PC-9 (cell line): ENCODE results near the gene GZF1. TPM values are rescaled to one million over a fixed set of nuclear protein-coding genes. Genes with fewer than 3 reads are reported as not detected.
A peak's percentile ranks its signal among the peaks of the same experiment; 100 is the strongest.
"Not testable (repeated sequence)": the region's sequence is repeated elsewhere in the genome, so short reads cannot be mapped to it uniquely, and the experiment has no call there.

Experiments used
- BruUV-seq: library from RNA; stranded (reverse); fragments of 400-500 nt; replicated peaks from 2 replicates; lab custom pipeline; 2021; lab: Mats Ljungman, UMichigan
- CTCF ChIA-PET: fragments of 300-600 bp; sonication (Branson Sonifier 250); formaldehyde crosslinking; loops from one replicate; lab custom pipeline; 2022; ENCODE audit warnings: antibody characterized with exemption; lab: Charles Lee
- POLR2A ChIA-PET: fragments of 300-600 bp; sonication (Branson Sonifier 250); formaldehyde crosslinking; loops from one replicate; lab custom pipeline; 2022; ENCODE audit warnings: antibody characterized with exemption; ENCODE audit not compliant: unreplicated experiment; lab: Charles Lee
- DNase-seq, 2 experiments: peaks; one replicate each; pipeline versions ENCODE4 v3.0.0 to v3.0.0-alpha.2; 2015 to 2022; ENCODE audit warnings: mixed read lengths in 1 of 2
- H2AFZ ChIP-seq: fragments of 200-600 bp; sonication (generic); 2 replicates; pipeline ENCODE4 v1.8.1; 2017; ENCODE audit warnings: antibody characterized with exemption
- H3F3A ChIP-seq: fragments of 200-600 bp; sonication (generic); 2 replicates; pipeline ENCODE4 v1.8.1; 2017; ENCODE audit warnings: antibody characterized with exemption, mild to moderate bottlenecking, low read depth; ENCODE audit not compliant: insufficient read depth
- H3K27ac ChIP-seq: fragments of 200-600 bp; sonication (generic); 2 replicates; pipeline ENCODE4 v1.6.1; 2016; ENCODE audit warnings: mixed run types
- H3K27me3 ChIP-seq: fragments of 200-600 bp; sonication (generic); 2 replicates; pipeline ENCODE4 v1.6.1; 2016; ENCODE audit warnings: low read depth, mixed run types; ENCODE audit not compliant: insufficient read depth
- H3K36me3 ChIP-seq: fragments of 200-600 bp; sonication (generic); 2 replicates; pipeline ENCODE4 v1.6.1; 2016; ENCODE audit warnings: low read depth, mixed run types
- H3K4me1 ChIP-seq: fragments of 200-600 bp; sonication (generic); replicated peaks from 2 replicates; pipeline ENCODE4 v1.6.1; 2016; ENCODE audit warnings: mixed run types; ENCODE audit not compliant: insufficient read depth
- H3K4me2 ChIP-seq: fragments of 200-600 bp; sonication (generic); 2 replicates; pipeline ENCODE4 v1.6.1; 2017; ENCODE audit warnings: mixed run types
- H3K4me3 ChIP-seq: fragments of 200-600 bp; sonication (generic); 2 replicates; pipeline ENCODE4 v1.6.1; 2016; ENCODE audit warnings: mixed run types
- H3K79me2 ChIP-seq: fragments of 200-600 bp; sonication (generic); 2 replicates; pipeline ENCODE4 v1.6.1; 2017; ENCODE audit warnings: low read depth, mixed run types
- H3K9me2 ChIP-seq: fragments of 200-600 bp; sonication (generic); 2 replicates; pipeline ENCODE4 v1.8.1; 2017; ENCODE audit warnings: mild to moderate bottlenecking; ENCODE audit not compliant: insufficient read depth
- H3K9me3 ChIP-seq: fragments of 200-600 bp; sonication (generic); 2 replicates; pipeline ENCODE4 v1.8.1; 2016; ENCODE audit warnings: low read depth; ENCODE audit not compliant: insufficient read depth
- H4K20me1 ChIP-seq: fragments of 200-600 bp; sonication (generic); 2 replicates; pipeline ENCODE4 v1.8.1; 2017; ENCODE audit not compliant: insufficient read depth
- CTCF ChIP-seq: fragments of 200-600 bp; sonication (generic); conservative IDR thresholded peaks from 2 replicates; pipeline ENCODE4 v1.6.1; 2017; ENCODE audit warnings: mixed run types, antibody characterized with exemption, mild to moderate bottlenecking, moderate library complexity
- EZH2 ChIP-seq: fragments of 200-600 bp; sonication (generic); IDR thresholded peaks from 2 replicates; pipeline ENCODE4 v1.8.0; 2017; ENCODE audit warnings: antibody characterized with exemption, low read depth
- intact Hi-C: fragments of 100-400 bp; cut with micrococcal nuclease; formaldehyde crosslinking; loops from one replicate; pipeline ENCODE4 v1.10.0; 2022; ENCODE audit not compliant: unreplicated experiment
- total RNA-seq: library from RNA; stranded (reverse); gene quantifications from 2 replicates; pipeline ENCODE4 v1.2.3, GENCODE V29; 2021

GZF1 gene
- total RNA-seq, 1 experiment from 2014 or later: 8.1 TPM

GRCh38 chr20:23344336-23344735, 17.6 kb upstream of the GZF1 start:
- peaks cover 16% of the 10 kb centered on the region for H3K4me1 ChIP-seq
- intact Hi-C loops: no loop called here
- no peaks in the 10 kb centered on the region for H3K79me2 ChIP-seq
- no peaks in the 10 kb centered on the region; the same call in 1 of the 2 replicates for H3K9me3 ChIP-seq
- H4K20me1 ChIP-seq: no peaks in the 10 kb centered on the region
- TF ChIP-seq EZH2 (no peak), CTCF (no peak)
- no peak overlapping the region for H3K4me2 ChIP-seq
- no peaks in the 10 kb centered on the region for H3K9me2 ChIP-seq
- POLR2A ChIA-PET: no interaction called here
- no peak overlapping the region for H3K4me3 ChIP-seq
- peaks cover 12% of the 10 kb centered on the region for H3F3A ChIP-seq
- CTCF ChIA-PET: no interaction called here
- H3K36me3 ChIP-seq: no peaks in the 10 kb centered on the region
- H2AFZ ChIP-seq: no peak overlapping the region
- no peak overlapping the region for H3K27ac ChIP-seq
- no peaks in the 10 kb centered on the region for H3K27me3 ChIP-seq
- no peak for DNase-seq
- no TSS peak for BruUV-seq

- CTCF ChIA-PET: interaction anchor here (0.6 kb wide), 1 partner anchor 9 kb away, joined by 3 read pairs; no protein-coding TSS in a partner anchor
- H3K36me3 ChIP-seq: no peaks in the 10 kb centered on the region
- TF ChIP-seq EZH2 (no peak), CTCF (no peak)
- peaks cover 22% of the 10 kb centered on the region for H3F3A ChIP-seq
- no peak overlapping the region for H3K27ac ChIP-seq
- H3K9me3 ChIP-seq: no peaks in the 10 kb centered on the region; the same call in 1 of the 2 replicates
- intact Hi-C loops: no loop called here
- H3K9me2 ChIP-seq: no peaks in the 10 kb centered on the region
- H3K27me3 ChIP-seq: no peaks in the 10 kb centered on the region
- peaks cover 4% of the 10 kb centered on the region for H3K79me2 ChIP-seq
- no peak for DNase-seq
- H3K4me1 ChIP-seq: peaks cover 18% of the 10 kb centered on the region
- POLR2A ChIA-PET: interaction anchor here (0.6 kb wide), 1 partner anchor 197 kb away, joined by 3 read pairs; no protein-coding TSS in a partner anchor
- H2AFZ ChIP-seq: no peak overlapping the region
- BruUV-seq: no TSS peak
- H4K20me1 ChIP-seq: no peaks in the 10 kb centered on the region
- no peak overlapping the region for H3K4me3 ChIP-seq
- no peak overlapping the region for H3K4me2 ChIP-seq
Measured at GRCh38 chr20:23346002-23346401, 16.0 kb upstream of the GZF1 start.

GRCh38 chr20:23347791-23348190, 14.2 kb upstream of the GZF1 start:
- Histone ChIP-seq H2AFZ (no peak overlapping the region), H4K20me1 (no peaks in the 10 kb centered on the region), H3K9me3 (no peaks in the 10 kb centered on the region; the same call in 1 of the 2 replicates), H3K9me2 (no peaks in the 10 kb centered on the region), H3K27me3 (no peaks in the 10 kb centered on the region), H3K4me3 (no peak overlapping the region), H3F3A (peaks cover 22% of the 10 kb centered on the region), H3K4me1 (peaks cover 25% of the 10 kb centered on the region), H3K79me2 (peaks cover 22% of the 10 kb centered on the region), H3K27ac (no peak overlapping the region), H3K4me2 (no peak overlapping the region), H3K36me3 (no peaks in the 10 kb centered on the region)
- intact Hi-C loops: no loop called here
- no TSS peak for BruUV-seq
- ChIA-PET POLR2A (no interaction called here), CTCF (no interaction called here)
- TF ChIP-seq EZH2 (no peak), CTCF (no peak)
- no peak for DNase-seq

- POLR2A ChIA-PET, H2AFZ ChIP-seq, H3K9me3 ChIP-seq, H4K20me1 ChIP-seq, H3K36me3 ChIP-seq, CTCF ChIA-PET, BruUV-seq, H3K9me2 ChIP-seq, intact Hi-C loops, H3K27me3 ChIP-seq: not testable (repeated sequence)
- DNase-seq: peak in 1 of 2 experiments; percentile 10
- peaks cover 29% of the 10 kb centered on the region for H3K79me2 ChIP-seq
- peaks cover 22% of the 10 kb centered on the region for H3F3A ChIP-seq
- peak overlapping the region; percentile 98 for H3K27ac ChIP-seq
- H3K4me2 ChIP-seq: peak overlapping the region; percentile 96
- peaks cover 25% of the 10 kb centered on the region for H3K4me1 ChIP-seq
- peak overlapping the region; percentile 91; the same call in 1 of the 2 replicates for H3K4me3 ChIP-seq
Measured at GRCh38 chr20:23348510-23348909, 13.5 kb upstream of the GZF1 start.
